ENCODE data around the gene ARHGEF17.

Gene ARHGEF17

DNA sequence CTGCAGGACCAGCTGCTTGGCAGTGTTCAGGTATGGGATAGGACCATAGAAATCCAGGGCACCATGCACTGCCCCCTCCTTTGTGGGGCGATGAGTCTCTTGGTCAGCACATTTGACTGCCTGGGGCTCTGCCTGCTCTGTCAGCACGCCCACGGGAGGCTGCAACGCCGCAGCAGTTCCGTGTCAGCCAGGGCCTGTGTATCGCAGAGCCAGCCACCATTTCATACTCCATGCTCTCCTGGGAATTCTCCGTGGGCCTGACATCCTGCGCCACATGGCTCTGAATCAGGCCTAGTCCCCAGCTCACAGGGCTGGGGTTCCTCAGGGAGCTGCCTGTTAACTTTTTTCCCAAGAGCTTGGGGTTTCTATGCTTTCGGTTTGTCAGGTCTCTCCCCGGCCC is 51.3 kb downstream of the ARHGEF17 start:
- DNase-seq = no peak

GRCh38 chr11:73359930-73360742 is 52.1 kb downstream of the ARHGEF17 start:
- peak in 1 of 2 experiments; percentile 26 for DNase-seq

GRCh38 chr11:73360743-73361369 is 52.8 kb downstream of the ARHGEF17 start:
- DNase-seq = no peak

DNA sequence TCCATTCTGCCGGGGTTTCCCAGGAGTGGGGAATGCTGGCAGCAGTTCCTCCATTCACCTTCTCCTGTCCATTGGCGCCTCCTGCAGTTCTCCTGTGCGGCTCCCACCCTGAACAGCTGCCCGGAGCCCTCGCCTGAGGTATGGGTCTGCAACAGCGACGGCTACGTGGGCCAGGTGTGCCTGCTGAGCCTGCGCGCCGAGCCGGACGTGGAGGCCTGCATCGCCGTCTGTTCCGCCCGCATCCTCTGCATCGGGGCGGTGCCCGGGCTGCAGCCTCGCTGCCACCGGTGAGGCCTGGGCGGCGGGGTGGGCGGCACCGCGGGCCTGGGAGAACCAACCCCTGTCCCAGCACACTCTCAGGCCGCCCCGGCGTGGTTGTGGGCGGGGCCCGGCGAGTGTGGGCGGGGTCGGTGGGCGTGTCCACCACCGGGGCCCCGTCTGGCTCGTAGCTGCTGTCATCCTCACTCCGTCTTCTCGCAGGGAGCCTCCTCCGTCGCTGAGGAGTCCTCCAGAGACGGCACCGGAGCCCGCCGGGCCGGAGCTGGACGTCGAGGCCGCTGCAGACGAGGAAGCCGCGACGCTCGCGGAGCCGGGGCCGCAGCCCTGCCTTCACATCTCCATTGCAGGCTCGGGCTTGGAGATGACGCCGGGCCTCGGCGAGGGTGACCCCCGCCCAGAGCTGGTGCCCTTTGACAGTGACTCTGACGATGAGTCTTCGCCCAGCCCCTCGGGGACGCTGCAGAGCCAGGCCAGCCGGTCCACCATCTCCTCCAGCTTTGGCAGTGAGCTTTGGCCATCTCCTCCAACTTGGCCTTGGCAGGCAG is 54.1 kb downstream of the ARHGEF17 start:
- DNase-seq = no peak

- no peak for DNase-seq
These were observed 55.1 kb downstream of the ARHGEF17 start for GRCh38 chr11:73363147-73363546.

DNA sequence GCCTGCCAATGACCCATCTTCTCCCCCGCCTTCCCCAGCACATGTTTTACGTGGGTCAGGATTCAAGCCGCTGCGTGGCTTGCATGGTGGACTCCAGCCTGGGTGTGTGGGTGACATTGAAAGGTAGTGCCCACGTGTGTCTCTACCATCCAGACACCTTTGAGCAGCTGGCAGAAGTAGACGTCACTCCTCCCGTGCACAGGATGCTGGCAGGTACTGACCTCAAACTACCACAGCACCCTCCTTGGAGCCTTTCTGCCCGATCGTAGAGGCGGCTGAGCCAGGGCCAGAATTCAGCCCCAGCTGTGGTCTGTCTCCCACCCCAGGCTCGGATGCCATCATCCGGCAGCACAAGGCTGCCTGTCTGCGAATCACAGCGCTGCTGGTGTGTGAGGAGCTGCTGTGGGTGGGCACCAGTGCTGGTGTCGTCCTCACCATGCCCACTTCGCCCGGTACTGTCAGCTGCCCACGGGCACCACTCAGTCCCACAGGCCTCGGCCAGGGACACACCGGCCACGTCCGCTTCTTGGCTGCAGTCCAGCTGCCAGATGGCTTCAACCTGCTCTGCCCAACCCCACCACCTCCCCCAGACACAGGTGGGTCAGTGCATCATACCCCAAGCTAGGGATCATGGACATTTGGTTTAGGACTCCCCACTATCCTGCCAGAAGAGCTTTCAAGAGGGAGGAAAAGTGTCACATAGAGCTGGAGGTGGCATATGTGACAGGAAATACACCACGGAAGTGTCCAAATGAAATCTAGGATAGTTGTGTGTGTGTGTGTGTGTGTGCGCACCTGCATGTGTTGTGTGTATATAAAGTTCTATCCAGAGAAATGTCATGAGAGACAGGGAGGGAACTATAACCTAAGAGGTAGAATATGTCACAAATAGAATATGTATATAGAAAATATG is 57.5 kb downstream of the ARHGEF17 start:
- DNase-seq = no peak

- no peak for DNase-seq
These were observed 58.2 kb downstream of the ARHGEF17 start for GRCh38 chr11:73366265-73366610.

GRCh38 chr11:73366953-73367352 is 58.9 kb downstream of the ARHGEF17 start:
- no peak for DNase-seq

- no peak for DNase-seq
These were observed 59.5 kb downstream of the ARHGEF17 start for GRCh38 chr11:73367482-73368024.

- peak in 1 of 2 experiments; percentile 30 for DNase-seq
These were observed 64.4 kb downstream of the ARHGEF17 start for GRCh38 chr11:73372375-73372993.

GRCh38 chr11:73374151-73374550 is 66.1 kb downstream of the ARHGEF17 start:
- no peak for DNase-seq

DNA sequence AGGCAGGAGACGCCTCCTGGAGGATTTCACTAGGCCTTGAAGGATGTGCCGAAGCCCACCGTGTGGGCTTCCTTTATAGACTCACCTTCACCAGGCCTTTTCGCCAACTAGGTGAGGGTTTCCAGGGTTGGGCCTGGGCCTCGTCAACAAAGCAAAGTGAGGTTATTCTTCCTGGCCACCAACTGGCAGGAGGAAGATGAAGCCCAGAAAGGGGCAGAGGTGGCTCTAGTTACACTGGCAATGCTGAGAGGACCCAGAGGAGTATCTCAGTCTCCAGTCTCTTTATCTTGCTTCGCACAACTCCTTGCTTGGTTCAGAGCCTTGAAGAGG is 67.7 kb downstream of the ARHGEF17 start:
- DNase-seq = no peak

DNA sequence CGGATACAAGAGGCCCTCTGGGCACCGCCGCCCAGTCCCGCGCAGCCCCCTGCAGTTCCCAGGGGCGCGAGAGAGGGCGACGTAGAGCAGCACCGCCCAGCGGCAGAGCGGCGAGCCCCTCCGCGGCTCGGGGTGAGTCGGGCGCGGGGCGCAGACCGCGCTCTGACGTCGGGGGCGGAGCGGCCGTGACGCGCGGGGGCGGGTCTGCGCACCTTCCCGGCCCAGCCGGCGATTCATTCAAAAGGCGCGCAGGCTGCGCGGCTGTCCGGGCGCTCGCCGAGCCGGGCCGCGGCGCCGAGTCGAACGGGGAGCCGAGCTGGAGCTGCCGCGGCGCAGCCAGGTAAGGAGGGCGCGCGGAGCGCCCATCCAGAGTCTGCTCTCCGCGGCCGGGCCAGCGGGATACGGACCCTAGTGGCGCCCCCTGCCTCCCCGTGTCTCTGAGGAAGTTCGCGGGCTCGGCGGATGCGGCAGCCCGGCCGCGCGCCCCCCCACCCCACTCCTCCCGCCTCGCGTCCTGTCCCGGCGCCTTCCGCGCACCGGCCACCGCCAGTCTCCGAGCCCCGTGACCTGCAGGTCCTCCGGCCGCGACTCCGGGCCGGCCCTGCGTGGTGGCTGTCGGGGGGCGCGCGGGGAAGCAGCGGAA is 68.2 kb downstream of the ARHGEF17 start, which contains the start of gene RELT:
Gene RELT (plus strand): TSS at position 240 of the 643 bp plus-strand sequence. CDS start 12,738 bp downstream, outside the sequence.
- peak; percentile 60 to 87 for DNase-seq

DNA sequence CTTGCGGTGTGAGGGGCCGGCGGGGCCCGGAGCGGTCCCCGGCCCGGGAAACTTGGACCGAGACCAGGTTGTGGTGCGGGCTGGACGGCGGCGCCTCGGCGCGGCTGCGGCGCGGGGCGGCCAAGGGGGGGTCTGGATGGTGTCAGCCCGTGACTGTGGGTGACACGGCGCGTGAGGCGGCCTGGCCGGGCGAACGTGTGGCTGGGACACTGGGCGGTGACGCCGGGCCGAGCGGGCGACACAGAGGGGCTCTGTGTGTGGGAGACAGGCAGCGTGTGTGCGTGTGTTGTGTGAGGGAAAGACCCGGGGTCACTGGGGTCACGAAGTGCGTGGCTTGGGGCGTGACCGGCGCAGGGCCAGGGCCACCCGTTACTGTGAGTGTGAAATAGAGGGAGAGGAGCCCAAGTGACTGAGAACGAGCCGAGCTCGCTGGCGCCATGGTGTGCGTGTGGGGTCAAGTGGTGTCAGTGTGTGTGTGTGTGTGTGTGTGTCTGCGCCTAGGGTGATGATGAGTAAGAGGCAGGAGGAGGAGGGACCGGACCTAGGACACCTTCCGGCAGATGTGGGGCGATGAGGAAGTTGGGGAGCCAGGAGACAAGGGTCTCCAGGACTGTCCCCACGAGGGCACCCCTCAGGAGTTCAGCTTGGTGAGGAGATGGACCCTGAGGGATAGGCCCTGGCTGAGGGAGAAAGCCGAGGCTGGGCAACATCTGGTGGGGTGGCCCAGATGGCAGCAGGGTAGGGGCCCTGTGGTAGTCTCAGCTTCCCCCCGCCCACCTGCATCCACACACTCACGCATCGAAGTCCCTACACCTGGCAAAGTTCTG is 68.9 kb downstream of the ARHGEF17 start:
- DNase-seq = peak; percentile 53 to 72

DNA sequence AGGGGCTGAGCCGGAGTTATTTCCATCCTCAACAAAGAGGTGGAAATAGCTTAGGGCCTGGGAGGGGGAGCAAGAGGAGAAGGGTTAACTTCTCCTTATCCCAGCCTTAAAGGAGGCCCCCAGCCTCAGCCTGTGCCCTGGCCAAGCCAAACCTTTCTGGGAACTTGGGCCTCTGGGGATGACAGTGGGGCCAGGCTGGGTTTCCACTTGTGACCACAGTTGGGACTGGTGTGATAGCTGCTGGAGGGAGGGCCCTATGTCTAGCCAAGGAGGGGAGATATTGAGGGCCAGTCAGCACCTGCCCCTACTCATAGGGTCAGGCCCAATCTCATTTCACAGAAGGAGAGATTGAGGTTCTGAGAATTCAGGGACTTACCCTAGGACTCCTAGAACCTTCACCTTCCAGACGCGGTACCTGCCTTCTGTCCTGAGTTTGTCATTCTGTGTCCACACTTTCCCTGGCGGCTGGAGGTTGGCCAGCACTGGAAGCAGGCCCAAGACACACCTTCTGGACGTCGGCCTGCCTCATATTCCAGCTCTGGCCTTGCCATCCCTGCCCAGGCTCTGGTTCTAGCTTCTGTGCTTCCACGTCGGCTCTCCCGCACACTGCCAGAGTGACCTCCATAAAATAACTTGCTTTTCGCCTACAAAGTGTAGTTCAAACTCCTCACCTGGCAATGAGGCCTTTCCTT is 71.3 kb downstream of the ARHGEF17 start:
- DNase-seq = no peak

DNA sequence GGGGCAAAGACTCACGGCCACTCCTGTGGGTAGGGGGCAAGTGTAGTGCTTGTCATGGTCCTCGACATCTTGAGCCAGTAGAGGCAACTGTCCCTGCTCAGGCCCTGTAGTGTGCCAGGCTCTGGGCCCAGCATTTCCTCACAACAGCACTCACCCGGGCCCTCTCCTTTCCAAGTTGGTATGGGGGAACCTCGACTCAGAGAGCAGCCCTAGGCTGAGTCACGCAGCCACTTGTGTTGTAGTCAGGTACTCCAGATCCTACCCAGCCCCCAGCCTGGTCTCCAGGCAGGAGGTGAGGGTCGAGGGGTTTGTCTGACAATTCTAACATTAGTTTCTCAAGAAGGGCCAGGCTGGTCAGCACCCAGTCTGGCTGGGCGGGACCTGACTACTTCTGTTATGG is 72.3 kb downstream of the ARHGEF17 start:
- DNase-seq = no peak

- no peak for DNase-seq
These were observed 72.9 kb downstream of the ARHGEF17 start for GRCh38 chr11:73380897-73381410.

GRCh38 chr11:73381589-73381988 is 73.5 kb downstream of the ARHGEF17 start:
- no peak for DNase-seq

- DNase-seq = no peak
These were observed 74.1 kb downstream of the ARHGEF17 start for GRCh38 chr11:73382183-73382582.
